Activated T-cell treated with anti-CD3 and anti-CD28 coated beads, Interleukin-2, amount 50 U/mL, for 1 hour (primary cell): ENCODE data around the gene FBXO8.
A peak's percentile ranks its signal among the peaks of the same experiment; 100 is the strongest.
"Not testable (repeated sequence)": the region's sequence is repeated elsewhere in the genome, so short reads cannot be mapped to it uniquely, and the experiment has no call there.

Experiments
- DNase-seq: peaks from one replicate; pipeline ENCODE4 v3.0.0-alpha.2; 2020

FBXO8 gene

GRCh38 chr4:174283507-174284471 lies at the start of gene FBXO8, which contains the start of gene CEP44:
FBXO8 (minus strand) TSS chr4:174283667; CDS start chr4:174263092, 20,575 bp downstream.
CEP44 (plus strand) TSS chr4:174283911; CDS start chr4:174299122, 15,211 bp downstream.
- peak; percentile 75 for DNase-seq

GRCh38 chr4:174332741-174333493 lies 49.5 kb upstream of the FBXO8 start:
- DNase-seq: no peak

- DNase-seq: no peak
Measured at GRCh38 chr4:174324725-174325124, 41.3 kb upstream of the FBXO8 start.

GRCh38 chr4:174324236-174324635 lies 40.8 kb upstream of the FBXO8 start:
- DNase-seq: no peak

GRCh38 chr4:174320494-174321199 lies 37.2 kb upstream of the FBXO8 start:
- DNase-seq: no peak

GRCh38 chr4:174318829-174319764 lies 35.6 kb upstream of the FBXO8 start:
- DNase-seq: no peak

GRCh38 chr4:174317531-174317930 lies 34.1 kb upstream of the FBXO8 start:
- DNase-seq: no peak

- DNase-seq: no peak
Measured at GRCh38 chr4:174316954-174317353, 33.5 kb upstream of the FBXO8 start.

- DNase-seq: no peak
Measured at GRCh38 chr4:174316546-174316945, 33.1 kb upstream of the FBXO8 start.

GRCh38 chr4:174314770-174315169 lies 31.3 kb upstream of the FBXO8 start:
- no peak for DNase-seq

- DNase-seq: no peak
Measured at GRCh38 chr4:174314274-174314673, 30.8 kb upstream of the FBXO8 start.

GRCh38 chr4:174312993-174313392 lies 29.5 kb upstream of the FBXO8 start:
- no peak for DNase-seq

GRCh38 chr4:174307694-174308093 lies 24.2 kb upstream of the FBXO8 start:
- DNase-seq: no peak

GRCh38 chr4:174305961-174306360 lies 22.5 kb upstream of the FBXO8 start:
- no peak for DNase-seq

- no peak for DNase-seq
Measured at GRCh38 chr4:174304664-174305063, 21.2 kb upstream of the FBXO8 start.

GRCh38 chr4:174303687-174304086 lies 20.2 kb upstream of the FBXO8 start:
- no peak for DNase-seq

GRCh38 chr4:174295142-174295541 lies 11.7 kb upstream of the FBXO8 start:
- DNase-seq: not testable (repeated sequence)

GRCh38 chr4:174294641-174295040 lies 11.2 kb upstream of the FBXO8 start:
- DNase-seq: not testable (repeated sequence)

GRCh38 chr4:174292473-174292872 lies 9.0 kb upstream of the FBXO8 start:
- DNase-seq: no peak

- DNase-seq: no peak
Measured at GRCh38 chr4:174286870-174287269, 3.4 kb upstream of the FBXO8 start.

- no peak for DNase-seq
Measured at GRCh38 chr4:174284487-174284886, 1.0 kb upstream of the FBXO8 start.
